SU-DHL-6 (cell line): ENCODE measurements around the gene PLXNC1.
A peak's percentile ranks its signal among the peaks of the same experiment; 100 is the strongest.

ENCODE experiments used
- H2AFZ ChIP-seq: fragments of 200-600 bp; sonication (generic); 2 replicates; pipeline ENCODE4 v1.6.1; 2014; ENCODE audit warnings: low read depth, mild to moderate bottlenecking, moderate library complexity, mixed read lengths, antibody characterized with exemption, low read length; ENCODE audit not compliant: severe bottlenecking
- H3F3A ChIP-seq: fragments of 200-600 bp; shearing (Covaris generic); 2 replicates; pipeline ENCODE4 v1.6.0; 2016; ENCODE audit warnings: antibody characterized with exemption, mild to moderate bottlenecking; ENCODE audit not compliant: insufficient read depth
- H3K27ac ChIP-seq: fragments of 200-600 bp; sonication (generic); 2 replicates; pipeline ENCODE4 v1.5.1; 2016; ENCODE audit warnings: low read depth, mild to moderate bottlenecking, low read length, moderate library complexity, mixed read lengths
- H3K27me3 ChIP-seq: fragments of 200-600 bp; sonication (generic), shearing (Covaris generic); 2 replicates; pipeline ENCODE4 v1.6.0; 2014; ENCODE audit warnings: mild to moderate bottlenecking, low read length
- H3K36me3 ChIP-seq: fragments of 200-600 bp; sonication (generic); 2 replicates; pipeline ENCODE4 v1.6.1; 2014; ENCODE audit warnings: mild to moderate bottlenecking, low read length, mixed read lengths
- H3K4me2 ChIP-seq: fragments of 300-600, 200-600 bp; shearing (Covaris generic), sonication (generic); 2 replicates; pipeline ENCODE4 v1.6.0; 2014; ENCODE audit warnings: low read length, low read depth, mild to moderate bottlenecking; ENCODE audit not compliant: poor library complexity, severe bottlenecking
- H3K4me3 ChIP-seq: fragments of 200-600 bp; sonication (generic); 2 replicates; pipeline ENCODE4 v1.5.1; 2014; ENCODE audit warnings: antibody characterized with exemption, low read length, mild to moderate bottlenecking, mixed read lengths; ENCODE audit not compliant: insufficient read depth, poor library complexity, severe bottlenecking
- H3K79me2 ChIP-seq: fragments of 200-600 bp; sonication (generic); 2 replicates; pipeline ENCODE4 v1.6.1; 2014; ENCODE audit warnings: mild to moderate bottlenecking, low read length, moderate library complexity; ENCODE audit not compliant: insufficient read depth
- H3K9ac ChIP-seq: fragments of 200-600 bp; sonication (generic); 2 replicates; pipeline ENCODE4 v1.7.0; 2014; ENCODE audit warnings: mild to moderate bottlenecking, low read length
- H3K9me2 ChIP-seq: fragments of 200-600 bp; sonication (generic); replicated peaks from 2 replicates; pipeline ENCODE4 v1.6.1; 2014; ENCODE audit warnings: low read length; ENCODE audit not compliant: insufficient read depth
- H3K9me3 ChIP-seq: fragments of 200-600 bp; sonication (generic); 2 replicates; pipeline ENCODE4 v1.6.1; 2014; ENCODE audit warnings: low read length, mixed read lengths; ENCODE audit not compliant: insufficient read depth
- H4K20me1 ChIP-seq: fragments of 200-600 bp; sonication (generic); 2 replicates; pipeline ENCODE4 v1.6.1; 2014; ENCODE audit warnings: low read depth, mild to moderate bottlenecking, antibody characterized with exemption, low read length, moderate library complexity, mixed read lengths
- CTCF ChIP-seq: fragments of 200-600 bp; sonication (generic); IDR thresholded peaks from one replicate; pipeline ENCODE4 v1.5.1; 2017; ENCODE audit warnings: antibody characterized with exemption, mild to moderate bottlenecking, low read length, moderate library complexity; ENCODE audit not compliant: insufficient read depth, poor library complexity, severe bottlenecking
- EZH2phosphoT487 ChIP-seq: fragments of 200-600 bp; sonication (generic), shearing (Covaris generic); conservative IDR thresholded peaks from 2 replicates; pipeline ENCODE4 v1.6.1; 2018; ENCODE audit warnings: mild to moderate bottlenecking, antibody characterized with exemption, low read length, moderate library complexity, mixed read lengths

Gene PLXNC1

GRCh38 chr12:94191023-94191422 is 42.6 kb downstream of the PLXNC1 start:
- Histone ChIP-seq H3K9ac (no peak overlapping the region), H3K27ac (peak overlapping the region; percentile 6; the same call in 1 of the 2 replicates), H2AFZ (no peak overlapping the region), H4K20me1 (no peaks in the 10 kb centered on the region), H3K4me2 (no peak overlapping the region), H3K4me3 (no peak overlapping the region), H3K9me2 (no peaks in the 10 kb centered on the region), H3F3A (no peaks in the 10 kb centered on the region), H3K9me3 (peaks cover 10% of the 10 kb centered on the region; the same call in 1 of the 2 replicates), H3K79me2 (no peaks in the 10 kb centered on the region), H3K36me3 (peaks cover 11% of the 10 kb centered on the region), H3K27me3 (no peaks in the 10 kb centered on the region)
- TF ChIP-seq CTCF (no peak), EZH2phosphoT487 (no peak)

- Histone ChIP-seq H3F3A (no peaks in the 10 kb centered on the region), H2AFZ (no peak overlapping the region), H3K4me3 (no peak overlapping the region), H3K9me3 (peaks cover 10% of the 10 kb centered on the region; the same call in 1 of the 2 replicates), H3K9me2 (no peaks in the 10 kb centered on the region), H3K4me2 (no peak overlapping the region), H3K27me3 (no peaks in the 10 kb centered on the region), H3K79me2 (no peaks in the 10 kb centered on the region), H3K9ac (no peak overlapping the region), H3K27ac (no peak overlapping the region), H3K36me3 (peaks cover 11% of the 10 kb centered on the region), H4K20me1 (no peaks in the 10 kb centered on the region)
- TF ChIP-seq EZH2phosphoT487, result no peak
- no peak for TF ChIP-seq CTCF
Measured at GRCh38 chr12:94191811-94192210, 43.4 kb downstream of the PLXNC1 start.

GRCh38 chr12:94192506-94192905 is 44.1 kb downstream of the PLXNC1 start:
- H2AFZ ChIP-seq, result no peak overlapping the region
- no peaks in the 10 kb centered on the region for H3K79me2 ChIP-seq
- TF ChIP-seq CTCF (no peak), EZH2phosphoT487 (no peak)
- H3K9ac ChIP-seq, result peak overlapping the region; percentile 7; the same call in 1 of the 2 replicates
- no peaks in the 10 kb centered on the region for H4K20me1 ChIP-seq
- H3K27me3 ChIP-seq, result no peaks in the 10 kb centered on the region
- peak overlapping the region; percentile 31 for H3K4me2 ChIP-seq
- no peak overlapping the region for H3K4me3 ChIP-seq
- no peaks in the 10 kb centered on the region for H3K9me2 ChIP-seq
- no peaks in the 10 kb centered on the region for H3F3A ChIP-seq
- H3K27ac ChIP-seq, result peak overlapping the region; percentile 67
- H3K9me3 ChIP-seq, result peaks cover 10% of the 10 kb centered on the region; the same call in 1 of the 2 replicates
- H3K36me3 ChIP-seq, result peaks cover 11% of the 10 kb centered on the region

- Histone ChIP-seq H3K36me3 (peaks cover 11% of the 10 kb centered on the region), H3K4me3 (peak overlapping the region; percentile 22), H3K9ac (peak overlapping the region; percentile 7; the same call in 1 of the 2 replicates), H3K9me3 (peaks cover 10% of the 10 kb centered on the region; the same call in 1 of the 2 replicates), H3K9me2 (no peaks in the 10 kb centered on the region), H2AFZ (no peak overlapping the region), H3K27me3 (no peaks in the 10 kb centered on the region), H3F3A (no peaks in the 10 kb centered on the region), H3K79me2 (no peaks in the 10 kb centered on the region), H4K20me1 (no peaks in the 10 kb centered on the region), H3K4me2 (peak overlapping the region; percentile 31), H3K27ac (peak overlapping the region; percentile 69)
- TF ChIP-seq EZH2phosphoT487, result no peak
- TF ChIP-seq CTCF, result no peak
Measured at GRCh38 chr12:94193168-94193567, 44.8 kb downstream of the PLXNC1 start.
